Retina (tissue), 1 donor: ENCODE data around the gene NADK.

Source experiments
- DNase-seq: peaks from one replicate; pipeline ENCODE4 v3.0.0-alpha.2; 2016

NADK gene

GRCh38 chr1:1777950-1778662 lies at the start of gene NADK:
Gene NADK (minus strand): TSS chr1:1778470. CDS start chr1:1765406, 13,064 bp downstream.
- peak; percentile 64 for DNase-seq

- DNase-seq = no peak
Measured at GRCh38 chr1:1827089-1827848, 49.0 kb upstream of the NADK start.

DNA sequence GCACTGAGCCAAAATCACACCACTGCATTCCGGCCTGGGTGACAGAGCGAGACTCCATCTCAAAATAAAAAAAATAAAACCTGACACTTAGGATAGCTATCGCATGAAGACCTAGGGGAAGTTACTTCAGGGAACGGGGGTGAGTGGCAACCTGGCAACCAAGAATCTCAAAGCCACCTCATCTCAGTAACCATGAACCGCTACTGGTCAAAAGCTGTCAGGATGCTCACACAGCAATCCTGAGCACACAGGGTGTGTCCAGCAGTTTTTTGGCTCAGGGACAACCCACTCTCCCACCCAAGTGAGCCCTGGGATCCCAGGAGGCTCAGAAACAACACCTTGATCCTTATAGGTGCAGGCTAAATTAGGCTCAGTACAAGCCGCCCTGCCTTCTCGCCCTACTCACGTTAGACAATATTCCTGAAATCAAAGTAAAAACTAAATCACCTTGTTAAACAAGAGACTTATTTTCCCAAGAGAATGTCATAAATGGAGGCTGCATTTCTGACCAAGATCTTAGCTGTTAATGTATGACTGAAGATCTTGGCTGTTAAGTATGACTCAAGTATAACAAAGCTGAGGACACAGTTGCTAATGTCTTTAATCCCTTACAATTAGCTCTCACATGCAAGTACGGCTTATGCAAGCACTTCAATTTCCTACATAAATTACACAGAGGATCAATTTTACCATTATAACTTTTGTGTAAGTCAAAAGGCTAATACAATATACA lies 48.3 kb upstream of the NADK start:
- DNase-seq = no peak

GRCh38 chr1:1825217-1825616 lies 46.9 kb upstream of the NADK start:
- no peak for DNase-seq

DNA sequence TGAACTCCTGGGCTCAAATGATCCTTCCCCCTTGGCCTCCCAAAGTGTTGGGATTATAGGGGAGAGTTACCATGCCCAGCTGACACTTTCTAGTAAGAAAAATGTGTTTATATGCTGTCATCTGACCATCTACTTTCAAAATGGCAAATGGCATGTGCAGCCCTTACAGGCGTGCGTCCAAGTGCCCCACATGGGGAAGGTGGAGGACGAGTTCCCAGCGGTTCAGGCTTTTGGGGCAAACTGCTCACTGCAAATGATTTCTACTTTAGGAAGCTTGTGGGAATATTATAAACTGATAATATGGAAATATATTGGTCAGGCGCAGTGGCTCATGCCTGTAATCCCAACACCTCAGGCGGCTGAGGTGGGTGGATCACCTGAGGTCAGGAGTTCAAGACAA lies 41.5 kb upstream of the NADK start:
- DNase-seq = no peak

GRCh38 chr1:1817221-1817620 lies 39.0 kb upstream of the NADK start:
- DNase-seq = no peak

DNA sequence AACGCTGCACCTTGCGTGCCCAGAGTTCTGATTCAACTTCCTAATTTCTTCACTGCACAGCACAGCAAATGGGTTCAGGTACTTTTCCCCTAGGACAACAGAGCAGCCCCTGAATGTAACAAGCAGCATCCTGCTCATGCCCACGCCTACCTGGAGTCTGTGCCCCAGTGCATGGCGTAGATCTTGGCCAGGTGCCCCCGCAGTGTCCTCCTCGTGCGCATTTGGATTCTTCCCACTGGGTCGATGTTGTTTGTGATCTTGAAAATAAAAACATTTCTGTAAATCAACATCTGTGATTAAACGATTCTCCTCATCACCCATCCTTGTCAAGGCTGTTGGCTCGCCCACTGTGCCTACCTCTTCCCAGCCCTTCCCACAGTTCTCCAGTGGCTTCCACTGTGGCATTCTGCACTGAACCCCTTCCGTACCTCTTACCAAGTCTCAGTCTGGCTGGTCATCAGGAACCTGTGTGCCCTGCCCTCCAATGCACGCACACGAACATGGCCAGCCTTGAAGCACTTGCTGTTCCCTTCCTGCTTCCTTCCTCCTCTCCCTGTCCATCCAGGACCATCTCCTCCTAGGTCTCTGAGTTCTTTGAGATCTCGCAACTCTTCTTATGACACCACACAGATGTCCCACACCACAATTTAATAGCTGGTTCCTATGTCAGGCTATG lies 37.5 kb upstream of the NADK start:
- no peak for DNase-seq

DNA sequence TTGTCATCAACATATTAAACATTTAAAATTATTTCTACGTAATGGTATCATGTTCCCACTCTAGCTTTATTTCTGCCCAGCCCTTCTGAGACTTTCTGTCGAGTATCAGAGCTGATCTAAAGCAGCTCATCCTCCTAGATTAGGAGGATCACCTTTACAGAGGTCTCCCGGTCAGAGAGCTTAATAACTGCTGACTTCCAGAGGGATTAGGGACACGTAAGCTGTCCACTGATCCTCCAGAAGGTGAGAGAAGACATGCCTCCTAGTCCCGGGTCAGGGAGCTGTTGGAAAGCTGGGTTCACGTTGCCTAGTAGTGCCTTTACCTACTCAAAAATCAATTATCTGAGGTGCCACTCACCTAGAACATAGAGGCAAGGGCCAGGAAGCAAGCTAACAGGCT lies 31.2 kb upstream of the NADK start:
- DNase-seq = no peak

DNA sequence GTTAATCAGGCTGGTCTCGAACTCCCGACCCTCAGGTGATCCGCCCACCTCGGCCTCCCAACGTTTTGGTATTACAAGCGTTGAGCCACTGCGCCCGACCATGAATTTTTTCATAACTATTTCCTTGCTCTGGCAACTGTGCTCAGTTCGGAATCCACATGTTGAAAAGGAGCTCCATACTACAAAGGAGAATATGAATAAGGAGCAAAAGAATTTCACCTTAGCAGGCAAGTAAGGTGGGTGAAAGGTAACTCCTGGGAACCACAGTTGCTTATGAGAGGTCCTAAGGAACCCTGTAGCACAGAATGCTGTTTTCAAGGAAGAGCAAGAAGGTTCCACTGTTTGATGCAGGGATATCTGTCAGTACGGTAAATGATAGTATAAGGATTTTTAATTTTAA lies 29.9 kb upstream of the NADK start:
- no peak for DNase-seq

DNA sequence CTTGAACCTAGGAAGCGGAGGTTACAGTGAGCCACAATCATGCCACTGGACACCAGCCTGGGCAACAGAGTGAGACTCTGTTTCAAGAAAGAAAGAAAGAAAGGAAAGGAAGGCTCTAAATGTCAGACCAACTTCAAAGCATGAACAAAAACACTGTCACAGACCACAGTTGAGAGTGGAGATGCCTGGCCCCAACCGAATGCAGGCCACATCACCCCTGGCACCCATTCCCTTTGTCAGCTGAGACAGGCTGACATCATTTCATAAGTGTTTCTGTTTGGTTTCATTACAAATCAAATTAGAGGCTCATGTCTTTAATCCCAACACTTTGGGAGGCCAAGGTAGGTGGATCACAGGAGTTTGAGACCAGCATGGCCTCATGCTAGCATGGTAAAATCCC lies 28.6 kb upstream of the NADK start:
- no peak for DNase-seq

DNA sequence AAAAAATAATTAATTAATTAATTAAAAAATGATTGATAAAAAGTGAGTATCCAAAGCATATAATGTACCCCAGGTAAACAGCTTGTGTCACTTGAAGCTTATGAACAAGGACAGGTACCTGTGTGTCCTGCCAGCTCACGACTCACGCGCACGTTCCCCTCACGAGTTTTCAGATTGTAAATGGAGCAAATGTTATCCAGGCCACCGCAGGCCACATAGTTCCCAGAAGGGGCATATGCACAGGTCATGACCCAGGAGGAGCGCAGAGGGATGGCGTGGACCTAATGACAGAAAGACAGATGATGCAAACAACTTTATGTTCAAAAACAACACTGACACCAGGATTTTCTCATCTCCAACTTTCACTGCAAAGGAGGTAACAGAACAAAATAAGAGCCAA lies 26.0 kb upstream of the NADK start:
- no peak for DNase-seq

- DNase-seq = no peak
Measured at GRCh38 chr1:1802871-1803270, 24.6 kb upstream of the NADK start.

- no peak for DNase-seq
Measured at GRCh38 chr1:1799716-1800115, 21.4 kb upstream of the NADK start.

- DNase-seq = no peak
Measured at GRCh38 chr1:1797731-1798341, 19.6 kb upstream of the NADK start.

- DNase-seq = no peak
Measured at GRCh38 chr1:1796466-1796865, 18.2 kb upstream of the NADK start.

DNA sequence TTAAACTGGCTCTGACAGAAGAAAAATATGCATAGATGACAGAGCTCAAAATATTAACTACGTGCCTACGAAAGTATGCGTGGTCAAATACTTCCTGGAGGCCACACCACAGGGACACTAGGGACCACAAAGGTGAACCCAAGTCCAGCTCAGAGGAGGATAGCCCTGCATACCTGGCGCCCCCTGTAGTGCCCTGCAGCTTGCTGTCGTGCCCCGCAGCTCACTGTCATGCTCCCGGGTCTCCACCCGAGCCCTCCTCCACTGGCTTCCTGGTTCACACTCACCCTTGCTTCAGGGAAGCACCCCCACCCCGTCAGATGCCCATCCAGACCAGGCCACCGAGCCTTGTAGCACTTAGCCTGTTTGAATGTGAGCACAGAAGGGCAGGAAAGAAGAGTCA lies 16.7 kb upstream of the NADK start:
- no peak for DNase-seq

GRCh38 chr1:1793481-1794244 lies 15.4 kb upstream of the NADK start:
- no peak for DNase-seq

DNA sequence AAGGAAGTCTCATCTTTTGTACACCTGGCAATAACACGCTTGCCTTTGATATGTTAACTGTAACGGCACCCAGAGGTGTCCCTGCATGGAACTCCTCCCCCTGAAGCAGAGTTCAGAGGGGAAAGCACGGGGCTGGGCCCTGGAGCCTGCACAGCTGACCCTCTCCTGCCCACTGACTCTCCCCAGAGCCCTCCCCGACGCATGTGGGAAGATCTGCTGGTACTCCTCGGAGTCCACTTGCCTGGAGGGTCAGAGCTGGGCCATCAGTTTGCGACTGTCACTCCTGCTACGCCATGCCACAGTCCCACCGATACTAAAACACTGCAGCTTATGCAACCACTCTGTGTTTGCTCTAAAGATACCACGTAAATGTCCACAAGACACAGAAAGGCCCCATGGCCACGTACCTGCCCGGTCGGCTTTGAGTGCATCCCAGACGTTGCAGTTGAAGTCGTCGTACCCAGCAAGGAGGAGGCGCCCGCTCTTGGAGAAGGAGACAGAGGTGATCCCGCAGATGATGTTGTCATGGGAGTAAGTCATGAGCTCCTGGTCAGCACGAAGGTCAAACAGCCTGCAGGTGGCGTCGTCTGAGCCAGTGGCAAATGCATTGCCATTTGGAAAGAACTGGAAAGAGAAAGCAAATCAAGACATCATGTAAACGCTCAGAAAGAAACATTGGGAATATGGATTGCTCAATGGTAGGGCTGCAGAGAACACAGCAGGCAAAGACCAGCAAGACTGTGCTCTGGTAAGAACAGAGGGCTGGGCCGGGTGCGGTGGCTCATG lies 10.6 kb upstream of the NADK start:
- DNase-seq = no peak

- no peak for DNase-seq
Measured at GRCh38 chr1:1788136-1788535, 9.9 kb upstream of the NADK start.

- no peak for DNase-seq
Measured at GRCh38 chr1:1786836-1787605, 8.8 kb upstream of the NADK start.
